Measurements from ENCODE around the gene TIFAB.

DNA sequence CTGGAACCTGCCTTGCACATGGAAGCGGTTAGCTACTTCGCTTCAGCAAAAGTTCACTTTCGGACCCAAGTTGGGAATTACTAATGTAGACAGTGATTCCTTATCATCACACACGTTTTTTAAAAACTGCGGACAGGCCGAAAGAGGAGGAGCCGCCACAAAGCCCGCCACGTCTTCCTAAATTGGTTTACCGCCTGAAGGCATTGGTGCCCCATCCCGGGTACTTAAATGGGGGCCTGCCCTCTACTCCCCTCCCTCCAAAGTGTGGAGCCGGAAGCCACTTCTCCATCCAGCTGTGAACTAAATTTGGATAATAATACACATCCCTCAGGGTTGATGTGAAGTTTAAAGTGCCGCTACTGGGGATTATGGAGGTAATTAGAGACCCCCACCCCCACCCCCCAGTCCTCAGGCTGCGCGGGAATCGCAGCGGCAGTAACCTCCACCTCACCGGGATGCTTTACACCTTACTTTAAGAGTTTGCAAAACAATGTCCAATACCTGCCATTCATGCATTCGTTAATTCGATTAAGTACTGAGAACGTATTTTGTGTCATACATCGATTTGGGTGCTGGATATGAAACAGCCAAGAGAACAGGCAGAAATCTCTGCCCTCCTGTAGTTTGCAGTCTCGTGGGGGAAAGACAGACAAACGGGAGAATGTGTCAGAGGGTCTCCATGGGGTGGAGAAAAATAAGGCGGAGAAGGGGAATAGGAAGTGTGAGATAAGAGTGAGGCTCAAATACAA, 52.2 kb downstream of the TIFAB start:
- TF ChIP-seq, protein P1, sequence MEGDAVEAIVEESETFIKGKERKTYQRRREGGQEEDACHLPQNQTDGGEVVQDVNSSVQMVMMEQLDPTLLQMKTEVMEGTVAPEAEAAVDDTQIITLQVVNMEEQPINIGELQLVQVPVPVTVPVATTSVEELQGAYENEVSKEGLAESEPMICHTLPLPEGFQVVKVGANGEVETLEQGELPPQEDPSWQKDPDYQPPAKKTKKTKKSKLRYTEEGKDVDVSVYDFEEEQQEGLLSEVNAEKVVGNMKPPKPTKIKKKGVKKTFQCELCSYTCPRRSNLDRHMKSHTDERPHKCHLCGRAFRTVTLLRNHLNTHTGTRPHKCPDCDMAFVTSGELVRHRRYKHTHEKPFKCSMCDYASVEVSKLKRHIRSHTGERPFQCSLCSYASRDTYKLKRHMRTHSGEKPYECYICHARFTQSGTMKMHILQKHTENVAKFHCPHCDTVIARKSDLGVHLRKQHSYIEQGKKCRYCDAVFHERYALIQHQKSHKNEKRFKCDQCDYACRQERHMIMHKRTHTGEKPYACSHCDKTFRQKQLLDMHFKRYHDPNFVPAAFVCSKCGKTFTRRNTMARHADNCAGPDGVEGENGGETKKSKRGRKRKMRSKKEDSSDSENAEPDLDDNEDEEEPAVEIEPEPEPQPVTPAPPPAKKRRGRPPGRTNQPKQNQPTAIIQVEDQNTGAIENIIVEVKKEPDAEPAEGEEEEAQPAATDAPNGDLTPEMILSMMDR (conservative IDR thresholded peaks at IDR 0.05; ENCODE audit: low read depth in 2 of 2), result no peak
- TF ChIP-seq EZH2 (IDR thresholded peaks at IDR 0.05; ENCODE audit: low read depth, unreplicated experiment) (no peak), EZH2phosphoT487 (IDR thresholded peaks at IDR 0.05; ENCODE audit: unreplicated experiment) (no peak), CREB1 (CRISPR knock-in tag; IDR thresholded peaks at IDR 0.05; ENCODE audit: low read depth) (peak; percentile 34), POLR2AphosphoS5 (IDR thresholded peaks at IDR 0.05; ENCODE audit: low read depth) (peak; percentile 23; the same call in 1 of the 2 replicates), JUNB (IDR thresholded peaks at IDR 0.05; ENCODE audit: unreplicated experiment) (no peak)
- TF ChIP-seq, protein P2, sequence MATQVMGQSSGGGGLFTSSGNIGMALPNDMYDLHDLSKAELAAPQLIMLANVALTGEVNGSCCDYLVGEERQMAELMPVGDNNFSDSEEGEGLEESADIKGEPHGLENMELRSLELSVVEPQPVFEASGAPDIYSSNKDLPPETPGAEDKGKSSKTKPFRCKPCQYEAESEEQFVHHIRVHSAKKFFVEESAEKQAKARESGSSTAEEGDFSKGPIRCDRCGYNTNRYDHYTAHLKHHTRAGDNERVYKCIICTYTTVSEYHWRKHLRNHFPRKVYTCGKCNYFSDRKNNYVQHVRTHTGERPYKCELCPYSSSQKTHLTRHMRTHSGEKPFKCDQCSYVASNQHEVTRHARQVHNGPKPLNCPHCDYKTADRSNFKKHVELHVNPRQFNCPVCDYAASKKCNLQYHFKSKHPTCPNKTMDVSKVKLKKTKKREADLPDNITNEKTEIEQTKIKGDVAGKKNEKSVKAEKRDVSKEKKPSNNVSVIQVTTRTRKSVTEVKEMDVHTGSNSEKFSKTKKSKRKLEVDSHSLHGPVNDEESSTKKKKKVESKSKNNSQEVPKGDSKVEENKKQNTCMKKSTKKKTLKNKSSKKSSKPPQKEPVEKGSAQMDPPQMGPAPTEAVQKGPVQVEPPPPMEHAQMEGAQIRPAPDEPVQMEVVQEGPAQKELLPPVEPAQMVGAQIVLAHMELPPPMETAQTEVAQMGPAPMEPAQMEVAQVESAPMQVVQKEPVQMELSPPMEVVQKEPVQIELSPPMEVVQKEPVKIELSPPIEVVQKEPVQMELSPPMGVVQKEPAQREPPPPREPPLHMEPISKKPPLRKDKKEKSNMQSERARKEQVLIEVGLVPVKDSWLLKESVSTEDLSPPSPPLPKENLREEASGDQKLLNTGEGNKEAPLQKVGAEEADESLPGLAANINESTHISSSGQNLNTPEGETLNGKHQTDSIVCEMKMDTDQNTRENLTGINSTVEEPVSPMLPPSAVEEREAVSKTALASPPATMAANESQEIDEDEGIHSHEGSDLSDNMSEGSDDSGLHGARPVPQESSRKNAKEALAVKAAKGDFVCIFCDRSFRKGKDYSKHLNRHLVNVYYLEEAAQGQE (IDR thresholded peaks at IDR 0.05; ENCODE audit: unreplicated experiment), result no peak
- TF ChIP-seq, protein P3, sequence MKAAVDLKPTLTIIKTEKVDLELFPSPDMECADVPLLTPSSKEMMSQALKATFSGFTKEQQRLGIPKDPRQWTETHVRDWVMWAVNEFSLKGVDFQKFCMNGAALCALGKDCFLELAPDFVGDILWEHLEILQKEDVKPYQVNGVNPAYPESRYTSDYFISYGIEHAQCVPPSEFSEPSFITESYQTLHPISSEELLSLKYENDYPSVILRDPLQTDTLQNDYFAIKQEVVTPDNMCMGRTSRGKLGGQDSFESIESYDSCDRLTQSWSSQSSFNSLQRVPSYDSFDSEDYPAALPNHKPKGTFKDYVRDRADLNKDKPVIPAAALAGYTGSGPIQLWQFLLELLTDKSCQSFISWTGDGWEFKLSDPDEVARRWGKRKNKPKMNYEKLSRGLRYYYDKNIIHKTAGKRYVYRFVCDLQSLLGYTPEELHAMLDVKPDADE (IDR thresholded peaks at IDR 0.05), result peak; percentile 67; the same call in 1 of the 2 replicates

Data from GM23338 (cell line).